Measurements from ENCODE around the gene RNF121. TPM values are rescaled to one million over a fixed set of nuclear protein-coding genes. Genes with fewer than 3 reads are reported as not detected.

RNF121 gene
- total RNA-seq, 1 experiment from 2014 or later: 56.9 TPM

GRCh38 chr11:71934213-71934612 is 5.4 kb downstream of the RNF121 start:
- Histone ChIP-seq H4K91ac (ENCODE audit: insufficient read length, low read depth, low read length) (no peak overlapping the region), H3K9ac (ENCODE audit: extremely low read depth, insufficient read length, low read length) (no peak overlapping the region), H3K4me1 (ENCODE audit: insufficient read depth, low read length) (no peaks in the 10 kb centered on the region; the same call in 1 of the 2 replicates), H3T11ph (ENCODE audit: low read length) (no peak overlapping the region), H2AFZ (ENCODE audit: low read length) (no peak overlapping the region), H3K79me2 (ENCODE audit: insufficient read depth, low read length) (peaks cover 42% of the 10 kb centered on the region), H3K18ac (ENCODE audit: insufficient read length, low read depth, low read length) (no peak overlapping the region), H3K4ac (ENCODE audit: low read depth, low read length) (no peak overlapping the region), H2BK5ac (ENCODE audit: insufficient read length, low read length) (no peak overlapping the region), H3K27ac (ENCODE audit: insufficient read length, low read depth, low read length) (no peak overlapping the region), H3K4me2 (ENCODE audit: insufficient read depth, insufficient read length, low read length) (no peak overlapping the region), H4K20me1 (ENCODE audit: control insufficient read depth, insufficient read depth, insufficient read length) (no peaks in the 10 kb centered on the region), H3K14ac (ENCODE audit: insufficient read depth, low read length) (no peak overlapping the region), H2BK120ac (ENCODE audit: low read depth, low read length, poor library complexity, severe bottlenecking) (no peak overlapping the region), H3K9me3 (ENCODE audit: control insufficient read depth, low read depth, low read length) (no peaks in the 10 kb centered on the region), H4K5ac (ENCODE audit: insufficient read length, low read depth, low read length) (no peak overlapping the region), H2BK20ac (ENCODE audit: low read depth, low read length, poor library complexity, severe bottlenecking) (no peak overlapping the region), H3K27me3 (ENCODE audit: insufficient read depth, low read length) (no peaks in the 10 kb centered on the region), H2BK12ac (ENCODE audit: insufficient read length, low read depth, low read length) (no peak overlapping the region), H3K79me1 (ENCODE audit: insufficient read depth, low read depth, low read length, poor library complexity, severe bottlenecking) (peaks cover 17% of the 10 kb centered on the region), H4K8ac (replicated peaks; ENCODE audit: insufficient read length, low read depth, low read length) (no peak overlapping the region), H3K23ac (ENCODE audit: insufficient read length, low read depth, low read length) (no peak overlapping the region), H2AK5ac (ENCODE audit: insufficient read length, low read length) (no peak overlapping the region), H3K23me2 (ENCODE audit: insufficient read length, low read depth, low read length, poor library complexity, severe bottlenecking) (peaks cover 4% of the 10 kb centered on the region), H2BK15ac (ENCODE audit: low read depth, low read length) (no peak overlapping the region), H3K56ac (ENCODE audit: insufficient read length, low read depth, low read length) (no peak overlapping the region)
- no CpG with 5 or more reads among the region's 2 CpGs for WGBS (ENCODE audit: extremely low coverage, insufficient read length, low lambda C conversion rate)
- H3K4me3 Mint-ChIP-seq: no peak overlapping the region
- no peak for TF ChIP-seq CTCF (conservative IDR thresholded peaks at IDR 0.05)
- H3K27me3 Mint-ChIP-seq (ENCODE audit: low read depth): no peaks in the 10 kb centered on the region
- H3K9me3 Mint-ChIP-seq: no peaks in the 10 kb centered on the region
- H3K36me3 Mint-ChIP-seq (ENCODE audit: insufficient read depth in 1 of 3, low read depth in 3 of 3): peaks cover 0 to 3% (median under 1%) of the 10 kb centered on the region in 3 experiments; a peak in 3 of 7 replicates
- no peak for DNase-seq
- H3K27ac Mint-ChIP-seq: no peak overlapping the region
- H3K4me1 Mint-ChIP-seq: peaks cover 9 to 19% of the 10 kb centered on the region in 2 experiments

All from H9 (cell line).